Stimulated activated naive CD8-positive, alpha-beta T cell treated with anti-CD3 and anti-CD28 coated beads, Interleukin-15, Interleukin-2, amounts not matched to agents 100 U/mL and 50 U/mL, for 24 hours (primary cell): ENCODE data around the gene FOXK1.
"Not testable (repeated sequence)": the region's sequence is repeated elsewhere in the genome, so short reads cannot be mapped to it uniquely, and the experiment has no call there.

Experiments
- ATAC-seq: fragments of 150-1000 bp; cut with Tn5 transposase; one replicate; pipeline ENCODE4 v1.10.0; 2021
- DNase-seq: peaks from one replicate; pipeline ENCODE4 v3.0.0; 2021

The FOXK1 gene

DNA sequence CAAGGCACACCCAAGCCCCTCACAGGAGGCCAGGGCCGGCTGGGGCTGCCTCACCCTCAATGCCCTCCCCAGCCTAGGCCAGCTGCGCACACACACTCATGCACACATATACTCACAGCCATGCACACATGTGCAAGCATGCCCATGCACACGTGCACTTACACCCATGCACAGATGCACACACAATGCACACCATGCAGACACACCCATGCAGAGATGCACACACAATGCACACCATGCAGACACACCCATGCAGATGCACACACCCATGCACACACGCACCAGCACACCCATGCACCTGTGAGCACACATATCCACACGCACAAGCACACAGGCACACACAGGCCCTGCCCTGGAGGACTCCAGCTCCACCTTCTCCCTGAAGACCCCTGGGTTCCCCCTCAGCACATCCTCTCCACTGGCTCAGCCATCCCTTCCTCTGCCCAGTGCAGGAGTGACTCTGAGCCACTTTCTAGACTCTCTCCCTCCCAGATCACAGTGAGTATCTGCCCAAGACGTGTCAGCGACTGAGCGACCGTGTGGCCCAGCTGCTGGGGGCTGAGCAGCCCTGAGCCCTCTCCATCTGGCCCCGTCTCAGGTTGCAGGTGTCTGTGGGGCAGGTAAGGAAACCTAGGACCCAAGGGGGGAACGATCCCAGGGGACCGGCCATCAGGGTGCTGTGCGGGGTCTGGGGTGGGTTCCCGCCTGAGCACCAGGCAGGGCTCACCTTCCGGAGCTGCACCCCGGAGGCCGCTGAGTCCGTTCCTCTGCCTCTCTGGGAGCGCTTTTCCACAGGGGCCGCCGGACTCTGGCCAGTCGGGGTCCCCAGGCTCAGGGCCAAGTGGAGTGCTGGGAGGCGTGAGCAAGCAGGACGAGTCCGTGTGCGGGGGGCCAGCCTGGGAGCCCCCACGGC lies 119.1 kb downstream of the FOXK1 start:
- ATAC-seq (no peak), DNase-seq (no peak)

DNA sequence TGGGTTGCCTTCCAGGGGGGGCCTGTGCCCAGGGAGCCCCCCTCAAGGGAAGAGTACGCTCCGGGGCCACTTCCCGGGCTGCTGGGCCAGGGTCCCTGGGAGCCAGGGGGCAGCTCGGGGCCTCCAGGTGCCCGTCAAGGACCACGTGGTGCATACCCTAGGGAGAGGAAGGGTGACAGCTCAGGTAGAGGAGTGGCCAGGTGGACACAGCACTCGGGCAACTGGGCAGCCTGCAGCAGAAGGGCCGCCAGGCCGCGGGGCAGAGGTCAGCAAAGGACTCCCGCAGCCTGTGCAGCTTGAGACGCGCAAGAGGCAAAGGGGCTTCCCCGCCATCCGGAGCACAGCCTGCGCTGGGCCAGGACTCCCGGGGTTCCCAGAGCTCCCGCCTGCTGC lies 119.7 kb downstream of the FOXK1 start:
- DNase-seq (no peak), ATAC-seq (no peak)

DNA sequence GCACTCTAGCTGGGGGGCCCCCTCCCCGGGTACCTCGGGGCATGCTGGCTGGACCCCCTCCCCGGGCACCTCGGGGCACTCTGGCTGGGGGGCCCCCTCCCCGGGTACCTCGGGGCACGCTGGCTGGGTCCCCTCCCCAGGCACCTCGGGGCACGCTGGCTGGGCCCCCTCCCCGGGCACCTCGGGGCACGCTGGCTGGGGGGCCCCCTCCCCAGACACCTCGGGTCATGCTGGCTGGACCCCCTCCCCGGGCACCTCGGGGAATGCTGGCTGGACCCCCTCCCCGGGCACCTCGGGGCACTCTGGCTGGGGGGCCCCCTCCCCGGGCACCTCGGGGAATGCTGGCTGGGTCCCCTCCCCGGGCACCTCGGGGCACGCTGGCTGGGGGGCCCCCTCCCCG lies 120.5 kb downstream of the FOXK1 start:
- not testable (repeated sequence) for DNase-seq, ATAC-seq

DNA sequence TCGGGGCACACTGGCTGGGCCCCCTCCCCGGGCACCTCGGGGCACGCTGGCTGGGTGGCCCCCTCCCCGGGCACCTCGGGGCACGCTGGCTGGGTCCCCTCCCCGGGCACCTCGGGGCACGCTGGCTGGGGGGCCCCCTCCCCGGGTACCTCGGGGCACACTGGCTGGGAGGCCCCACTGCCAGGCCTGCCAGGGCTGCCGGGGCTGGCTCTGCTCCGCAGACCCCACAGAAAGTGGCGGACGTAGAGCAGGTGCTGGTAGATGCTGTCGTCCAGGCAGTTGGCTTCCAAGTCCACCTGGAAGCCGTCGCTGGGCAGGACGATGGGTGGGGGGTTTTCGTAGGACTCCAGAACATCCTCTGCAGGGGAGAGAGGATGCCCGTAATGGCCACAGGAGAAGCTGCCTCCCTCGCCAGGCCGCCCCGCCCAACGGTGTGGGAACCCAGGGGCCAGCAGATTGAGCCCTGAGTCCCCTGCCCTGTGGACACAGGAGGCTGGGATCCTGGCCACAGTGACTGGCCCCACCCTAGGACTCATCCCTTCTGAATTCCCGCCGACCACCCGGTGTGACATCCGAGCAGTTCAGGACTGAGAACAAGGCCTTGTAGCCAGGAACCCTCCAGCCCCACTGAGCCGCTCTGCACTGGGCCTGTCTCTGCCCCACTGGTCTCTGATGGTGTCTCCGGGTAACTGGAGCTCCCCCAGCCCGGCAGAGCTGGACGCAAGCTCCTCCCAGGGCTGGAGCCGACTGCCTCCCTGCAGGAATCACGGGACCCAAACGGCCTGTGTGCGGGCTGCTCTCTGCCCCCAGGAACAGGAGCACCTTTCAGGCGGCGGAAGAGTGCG lies 121.5 kb downstream of the FOXK1 start:
- ATAC-seq (no peak), DNase-seq (no peak)

DNA sequence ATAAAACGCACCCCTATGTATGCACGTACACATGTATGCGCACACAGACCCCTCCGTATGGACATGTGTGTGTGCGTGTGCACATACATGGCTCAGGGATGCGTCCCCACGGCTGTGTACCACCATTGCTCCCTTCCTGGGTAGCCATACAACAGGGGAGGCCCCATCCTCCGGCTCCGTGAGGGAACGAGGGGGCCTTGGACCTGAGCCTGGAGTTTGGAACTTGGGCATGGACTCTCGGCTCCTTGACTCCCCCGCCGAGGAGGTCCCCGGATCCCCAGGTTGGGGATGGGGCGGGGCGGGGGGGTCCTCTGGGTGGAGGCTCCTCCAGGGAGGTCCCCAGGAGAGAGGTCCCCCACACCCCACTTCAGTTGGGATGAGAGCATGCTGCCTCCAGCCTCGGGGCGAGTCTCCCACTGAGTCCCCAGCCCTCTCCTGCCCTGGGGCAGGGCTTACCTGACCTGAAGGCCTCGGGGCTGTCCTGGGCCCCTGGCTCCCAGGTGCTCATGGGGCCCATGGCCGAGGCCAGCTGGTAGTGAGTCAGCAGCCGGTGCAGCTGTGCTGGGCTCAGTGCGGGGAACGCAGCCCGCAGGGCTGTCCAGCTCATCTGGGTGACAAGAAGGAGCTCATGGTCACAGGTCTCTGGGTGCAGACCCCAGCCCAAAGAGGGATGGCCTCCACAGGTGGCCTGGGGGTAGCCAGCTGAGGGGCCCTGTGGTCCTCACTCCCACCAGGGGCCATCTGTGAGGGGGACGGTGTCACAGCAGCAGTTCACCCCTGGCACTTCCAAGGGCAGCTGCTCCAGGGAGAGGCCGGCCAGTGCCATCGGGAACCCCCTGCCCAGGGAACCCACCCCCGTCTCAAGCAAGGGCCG lies 123.3 kb downstream of the FOXK1 start:
- DNase-seq: no peak
- ATAC-seq: no peak

DNA sequence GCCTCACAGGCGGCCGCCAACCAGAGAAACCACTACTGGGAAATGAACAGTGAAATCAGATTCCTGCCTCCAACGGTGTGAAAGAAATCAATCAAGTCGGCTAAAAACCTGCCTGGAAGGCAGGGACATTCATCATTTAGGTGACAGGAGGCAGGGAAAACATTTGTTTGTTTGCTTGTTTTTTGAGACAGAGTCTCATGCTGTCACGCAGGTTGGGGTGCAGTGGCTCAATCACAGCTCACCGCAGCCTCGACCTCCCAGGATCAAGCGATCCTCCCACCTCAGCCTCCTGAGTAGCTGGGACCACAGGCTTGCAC lies 123.8 kb downstream of the FOXK1 start:
- no peak for ATAC-seq
- no peak for DNase-seq

DNA sequence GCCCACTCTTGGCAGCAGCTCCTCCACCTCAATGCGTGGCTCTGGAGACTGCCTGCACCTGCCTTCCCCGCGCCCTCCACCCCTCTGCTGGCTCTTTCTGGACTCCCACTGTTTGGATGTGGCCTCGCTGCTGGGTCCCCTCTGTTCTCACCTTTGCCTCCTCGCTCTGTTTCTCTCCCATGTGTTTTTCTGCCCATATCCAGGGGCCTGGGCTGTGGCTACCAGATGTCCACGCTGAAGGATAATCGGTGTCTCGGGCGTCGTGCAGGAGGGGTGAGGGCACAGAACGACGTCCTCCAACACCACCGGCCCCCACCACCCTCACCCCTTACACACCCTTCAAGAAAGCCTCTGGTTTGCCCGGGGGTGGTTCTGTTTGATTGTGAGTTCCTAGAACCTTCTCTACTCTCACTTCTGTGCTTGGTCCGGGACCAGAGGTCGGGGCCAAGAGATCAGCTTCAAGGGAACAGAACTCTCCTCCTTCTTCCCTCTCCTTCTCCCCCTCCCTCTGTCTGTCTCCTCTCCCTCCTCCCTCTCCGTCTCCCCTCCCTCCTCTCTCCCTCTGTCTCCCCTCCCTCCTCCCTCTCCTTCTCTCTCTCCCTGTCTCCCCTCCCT lies 125.0 kb downstream of the FOXK1 start:
- ATAC-seq (no peak), DNase-seq (no peak)

DNA sequence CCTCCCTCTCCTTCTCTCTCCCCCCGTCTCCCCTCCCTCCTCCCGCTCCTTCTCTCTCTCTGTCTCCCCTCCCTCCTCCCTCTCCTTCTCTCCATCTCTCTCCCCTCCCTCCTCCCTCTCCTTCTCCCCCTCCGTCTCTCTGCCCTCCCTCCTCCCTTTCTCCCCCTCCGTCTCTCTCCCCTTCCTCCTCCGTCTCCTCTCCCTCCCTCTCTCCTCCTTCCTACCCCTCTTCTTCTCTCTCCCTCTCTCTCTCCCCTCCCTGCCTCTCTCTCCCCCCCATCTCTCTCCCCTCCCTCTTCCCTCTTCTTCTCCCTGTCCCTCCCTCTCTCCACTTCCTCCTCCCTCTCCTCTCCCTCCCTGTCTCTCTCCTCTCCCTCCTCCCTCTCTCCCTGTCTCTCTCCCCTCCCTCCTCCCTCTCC lies 125.5 kb downstream of the FOXK1 start:
- no peak for DNase-seq
- ATAC-seq: no peak

DNA sequence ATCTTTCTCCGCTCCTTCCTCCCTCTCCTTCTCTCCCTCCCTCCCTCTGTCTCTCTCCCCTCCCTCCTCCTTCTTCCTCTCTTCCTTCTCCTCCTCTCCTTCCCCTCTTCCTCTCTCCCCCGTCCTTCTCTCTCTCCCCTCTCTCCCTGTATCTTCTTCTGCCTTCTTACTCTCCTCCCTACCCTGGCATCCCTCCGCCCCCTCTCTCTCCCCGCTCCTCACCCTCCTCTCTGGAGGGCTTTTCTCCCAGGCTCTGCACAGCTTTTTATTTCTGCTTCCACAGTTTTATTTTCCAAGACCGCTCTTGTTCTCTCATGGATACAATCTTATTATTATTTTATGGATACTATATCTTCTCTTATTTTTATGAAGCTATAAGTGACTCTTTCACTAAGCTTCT lies 125.9 kb downstream of the FOXK1 start:
- ATAC-seq (no peak), DNase-seq (no peak)

DNA sequence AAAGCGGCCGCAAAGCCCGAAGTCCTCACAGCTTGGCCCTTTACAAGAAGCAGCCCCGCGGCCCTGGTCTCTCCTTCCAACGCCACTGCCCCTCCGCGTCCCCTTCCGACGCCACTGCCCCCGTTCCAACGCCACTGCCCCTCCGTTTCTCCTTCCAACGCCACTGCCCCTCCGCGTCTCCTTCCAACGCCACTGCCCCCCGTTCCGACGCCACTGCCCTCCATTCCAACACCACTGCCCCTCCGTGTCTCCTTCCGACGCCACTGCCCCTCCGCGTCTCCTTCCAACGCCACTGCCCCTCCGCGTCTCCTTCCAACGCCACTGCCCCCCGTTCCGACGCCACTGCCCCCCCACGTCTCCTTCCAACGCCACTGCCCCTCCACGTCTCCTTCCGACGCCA lies 126.5 kb downstream of the FOXK1 start:
- no peak for DNase-seq
- ATAC-seq: no peak

DNA sequence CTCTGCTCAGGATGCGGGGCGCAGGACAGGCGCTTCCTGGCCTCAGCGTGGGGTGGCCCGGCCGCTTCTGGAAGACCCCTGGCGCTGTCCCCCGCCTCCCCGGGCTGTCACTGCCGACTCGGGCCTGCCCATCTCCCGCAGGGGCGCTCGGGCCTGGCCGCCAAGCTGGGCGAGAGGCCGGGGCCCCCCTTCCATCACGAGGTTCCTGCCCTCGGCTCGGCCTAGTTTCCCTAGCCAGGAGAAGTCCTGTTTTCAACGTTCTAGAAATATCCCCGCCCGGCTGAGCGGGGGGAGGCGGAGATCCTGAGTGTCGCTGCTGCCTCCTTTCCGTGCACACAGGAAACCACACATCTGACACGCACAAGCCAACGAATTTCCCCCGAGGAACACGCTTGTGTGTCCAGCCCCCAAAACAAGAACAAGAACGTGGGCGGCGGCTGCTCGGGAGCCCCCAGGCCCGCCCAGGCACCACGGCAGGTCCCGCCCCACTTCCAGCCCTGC lies 127.0 kb downstream of the FOXK1 start:
- DNase-seq: peak; percentile 43
- ATAC-seq: peak; percentile 14

DNA sequence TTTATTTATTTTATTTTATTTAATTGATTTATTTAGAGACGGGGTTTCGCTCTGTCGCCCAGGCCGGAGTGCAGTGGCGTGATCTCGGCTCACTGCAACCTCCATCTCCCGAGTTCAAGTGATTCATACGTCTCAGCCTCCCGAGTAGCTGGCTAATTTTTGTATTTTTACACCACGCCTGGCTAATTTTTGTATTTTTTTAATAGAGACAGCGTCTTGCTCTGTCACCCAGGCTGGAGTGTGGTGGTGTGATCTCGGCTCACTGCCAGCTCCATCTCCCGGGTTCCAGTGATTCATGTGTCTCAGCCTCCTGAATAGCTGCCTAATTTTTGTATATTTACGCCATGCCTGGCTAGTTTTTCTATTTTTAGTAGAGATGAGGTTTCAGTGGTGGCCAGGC lies 127.6 kb downstream of the FOXK1 start:
- DNase-seq (no peak), ATAC-seq (no peak)

DNA sequence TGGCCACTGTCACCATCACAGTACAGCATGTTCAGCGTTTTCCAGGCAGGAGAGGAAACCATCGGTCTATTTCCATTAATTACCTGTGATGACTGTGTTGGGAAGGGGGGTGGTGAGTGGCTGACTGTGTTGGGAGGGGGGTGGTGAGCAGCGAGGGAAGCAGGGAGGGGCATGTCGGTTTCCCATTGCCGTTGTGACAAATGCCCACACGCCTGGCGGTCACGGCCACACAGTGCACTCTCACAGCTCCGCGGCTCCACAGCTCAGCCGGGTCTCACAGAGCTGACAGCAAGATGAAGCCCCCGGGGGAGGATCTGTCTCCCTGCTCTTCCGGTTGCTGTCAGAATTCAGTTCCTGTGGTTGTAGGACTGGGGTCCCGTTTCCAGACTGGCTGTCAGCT lies 132.3 kb downstream of the FOXK1 start:
- ATAC-seq (no peak), DNase-seq (no peak)

DNA sequence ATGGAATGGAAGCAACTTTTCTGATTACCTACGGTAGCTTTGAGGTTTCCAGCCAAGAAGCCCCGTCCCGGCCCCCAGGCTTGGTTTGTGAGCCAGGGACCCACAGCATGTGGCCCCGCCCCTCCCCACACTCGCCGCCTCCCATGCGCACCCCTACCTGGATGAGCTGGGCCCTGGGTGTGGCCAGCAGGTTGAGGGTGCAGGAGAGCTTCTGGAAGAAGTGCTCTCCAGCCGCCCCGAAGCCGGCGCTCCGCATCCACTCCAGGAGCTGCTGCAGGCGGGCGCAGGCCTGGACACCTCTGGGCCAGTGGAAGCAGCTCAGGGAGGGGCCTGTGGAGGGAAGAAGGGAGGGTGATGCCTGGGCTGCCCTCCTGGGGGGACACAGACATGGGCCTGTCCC lies 133.0 kb downstream of the FOXK1 start:
- ATAC-seq: no peak
- DNase-seq: no peak

DNA sequence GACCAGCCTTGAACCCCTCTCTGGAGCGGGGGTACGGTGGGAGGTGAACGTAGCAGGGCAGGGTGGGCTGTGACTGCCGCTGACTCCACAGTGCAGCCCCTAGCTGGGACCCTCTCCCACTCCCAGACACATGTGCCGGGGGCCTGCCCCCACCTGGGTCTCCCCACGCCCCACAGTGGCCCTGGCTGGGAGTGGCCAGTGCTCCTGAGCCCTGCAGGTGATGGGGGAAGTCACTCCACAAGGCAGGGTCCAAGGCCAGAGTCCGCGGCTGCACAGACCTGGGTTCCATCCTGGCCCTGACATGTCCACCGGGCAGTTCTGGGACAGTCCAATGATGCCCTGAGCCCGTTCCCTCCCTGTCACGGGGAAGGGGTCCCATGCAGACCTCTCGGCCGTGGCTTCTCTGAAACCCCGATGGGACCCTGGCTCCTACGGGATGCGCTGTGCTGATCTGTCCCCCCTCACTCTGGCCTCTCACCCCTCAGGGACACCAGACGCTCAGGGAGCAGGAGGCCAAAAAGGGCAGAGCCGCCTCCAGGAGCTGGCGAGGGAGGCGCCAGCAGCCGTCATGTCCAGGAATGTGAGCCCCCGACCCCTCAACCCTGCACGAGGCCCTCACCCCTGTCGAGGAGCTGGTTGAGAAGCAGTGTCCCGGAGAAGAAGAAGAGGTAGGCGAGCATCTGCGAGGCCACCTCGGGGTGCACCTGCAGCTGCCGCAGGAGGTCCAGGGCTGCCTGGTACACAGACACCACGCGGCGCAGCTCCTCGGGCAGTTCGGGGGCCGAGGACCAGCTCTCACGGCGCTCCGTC lies 133.7 kb downstream of the FOXK1 start:
- ATAC-seq (no peak), DNase-seq (no peak)

DNA sequence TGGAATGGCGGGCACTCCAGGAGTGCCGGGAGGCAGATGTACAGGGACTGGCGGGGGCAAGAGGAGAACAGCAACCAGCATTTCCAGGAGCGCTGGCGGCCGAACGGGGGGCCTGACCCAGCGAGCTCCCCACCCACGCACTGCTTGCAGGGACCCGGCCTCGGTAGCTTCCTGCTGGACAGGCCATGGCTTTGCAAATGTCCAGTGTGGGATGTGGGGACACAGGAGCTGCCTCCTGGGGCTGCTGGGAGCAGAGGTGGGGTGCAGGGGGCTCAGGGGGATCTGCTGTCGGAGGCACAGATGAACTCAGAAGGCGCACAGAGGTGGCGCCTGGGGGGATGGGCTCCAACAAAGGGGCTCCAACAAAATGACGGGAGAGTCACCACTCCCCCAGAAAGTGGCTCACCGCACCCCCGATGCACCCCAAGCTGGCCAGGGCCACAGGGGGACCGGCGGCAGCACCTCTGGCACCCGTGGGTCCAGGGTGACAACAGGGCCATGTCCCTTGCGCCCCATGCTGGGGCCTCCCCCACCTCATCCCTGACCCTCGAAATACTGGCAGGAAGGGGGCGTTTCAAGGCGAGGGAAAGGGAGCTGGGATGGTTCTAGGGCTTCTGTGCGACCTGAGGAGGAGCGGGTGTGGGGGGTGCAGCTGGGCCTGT lies 134.5 kb downstream of the FOXK1 start:
- ATAC-seq (no peak), DNase-seq (no peak)

DNA sequence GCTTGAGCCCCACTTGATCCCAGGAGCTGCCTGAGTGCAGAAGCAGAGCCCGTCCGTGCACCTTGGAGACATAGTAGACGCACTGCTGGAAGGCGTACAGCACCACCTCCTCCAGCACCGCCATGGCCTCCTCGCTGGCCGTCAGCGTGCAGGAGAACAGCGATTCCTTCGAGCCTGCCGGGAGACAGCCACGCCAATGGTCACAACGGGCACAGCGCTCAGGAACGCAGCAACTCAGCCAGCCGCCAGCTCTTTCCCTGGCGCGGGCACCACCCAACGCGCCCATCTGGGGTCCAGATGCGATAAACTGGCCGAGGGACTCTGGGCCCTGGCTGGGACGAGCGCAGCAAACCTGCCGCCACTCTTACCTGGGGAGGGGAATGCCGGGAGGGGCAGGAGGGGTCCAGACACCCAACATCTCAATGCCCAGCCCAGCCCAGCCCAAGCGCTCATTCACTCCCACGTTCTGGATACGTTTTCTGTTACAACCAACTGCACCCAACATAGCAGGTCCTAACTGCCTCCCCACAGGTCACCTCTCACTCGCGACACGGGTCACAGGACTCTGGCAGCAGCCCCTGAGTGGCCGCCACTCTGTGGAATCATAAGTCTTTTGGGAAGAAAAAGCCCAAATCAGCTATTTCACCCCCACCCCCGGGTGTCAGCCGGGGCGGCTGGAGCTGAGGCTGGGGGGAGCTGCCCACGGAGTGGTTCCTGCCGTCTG lies 135.2 kb downstream of the FOXK1 start:
- ATAC-seq: no peak
- no peak for DNase-seq

DNA sequence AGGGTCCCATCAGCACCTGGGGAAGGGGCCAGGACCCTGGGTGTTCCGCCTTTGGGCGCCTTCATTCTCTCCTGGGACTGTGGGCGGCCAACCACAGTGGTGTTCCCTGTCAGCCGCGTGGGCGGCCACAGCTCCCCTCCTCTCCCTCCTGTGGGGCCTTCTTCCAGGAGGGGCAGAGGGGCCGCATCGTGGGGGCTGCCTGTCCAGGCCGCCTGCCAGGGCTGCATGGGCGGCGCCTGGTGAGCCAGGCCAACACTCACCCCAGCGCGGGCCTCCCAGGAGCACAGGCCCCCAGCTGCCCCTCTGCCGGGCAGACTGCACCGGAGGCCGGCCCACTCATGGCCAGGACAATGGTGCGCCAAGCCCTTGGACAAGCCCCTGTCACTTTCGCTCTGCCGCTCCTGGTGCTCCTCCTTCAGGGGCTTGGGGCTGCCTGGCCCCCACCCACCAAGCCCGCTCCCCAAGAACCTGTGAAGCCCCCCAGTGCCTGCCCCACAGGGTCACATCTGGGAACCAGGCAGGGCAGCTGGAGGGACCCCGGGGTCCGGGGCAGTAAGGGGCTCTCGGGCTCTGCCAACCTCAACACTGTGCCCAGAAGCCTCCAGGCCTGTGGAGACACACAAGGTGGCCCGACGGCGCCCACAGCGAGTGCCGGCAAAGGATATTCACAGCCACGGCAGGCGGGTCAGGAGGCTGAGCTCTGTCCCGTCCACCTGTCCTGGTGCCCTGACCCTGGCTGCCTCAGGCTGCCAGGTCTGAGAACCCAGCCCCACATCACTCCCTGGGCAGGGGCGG lies 136.1 kb downstream of the FOXK1 start:
- DNase-seq (no peak), ATAC-seq (no peak)
